B cell (primary cell): Measurements from ENCODE around the gene RER1. TPM values are rescaled to one million over a fixed set of nuclear protein-coding genes. Genes with fewer than 3 reads are reported as not detected.

Experiments used
- ATAC-seq: fragments of 200-7000 bp; cut with Tn5 transposase; one replicate; pipeline ENCODE4 v1.10.0; 2021; ENCODE audit warnings: low read depth, mild to moderate bottlenecking, moderate number of reproducible peaks, moderate library complexity
- CTCF ChIA-PET: fragments of 350-600 bp; sonication (Branson Sonifier 250); formaldehyde crosslinking; loops from one replicate; lab custom pipeline; 2021; ENCODE audit warnings: antibody characterized with exemption, inconsistent platforms; lab: Charles Lee
- POLR2A ChIA-PET: fragments of 350-600 bp; sonication (Branson Sonifier 250); formaldehyde crosslinking; loops from one replicate; lab custom pipeline; 2021; ENCODE audit warnings: antibody characterized with exemption; lab: Charles Lee
- DNase-seq: peaks from one replicate; pipeline ENCODE4 v3.0.0; 2013
- H2AFZ ChIP-seq: 2 replicates; pipeline ENCODE4 v1.6.1; 2012; ENCODE audit warnings: mild to moderate bottlenecking, low read depth, low read length; ENCODE audit not compliant: insufficient read depth, poor library complexity, severe bottlenecking
- H3K27ac ChIP-seq, 2 donors: 1 replicate in 1 of 2; 2 replicates in 1 of 2; pipeline ENCODE4 v1.5.1; 2012 to 2013; ENCODE audit warnings: low read length in 2 of 2, mild to moderate bottlenecking in 2 of 2, moderate library complexity in 1 of 2
- H3K27me3 ChIP-seq, 4 experiments: fragments of 200-600 bp in 1 of 4; sonication (generic) in 1 of 4; replicated peaks in 1 of 4; 1 replicate in 2 of 4; 2 replicates in 2 of 4; pipeline versions ENCODE4 v1.6.1 to v1.7.0; 2013 to 2016; ENCODE audit warnings: low read length in 3 of 4, mild to moderate bottlenecking in 2 of 4, mixed read lengths in 1 of 4, moderate library complexity in 1 of 4; ENCODE audit not compliant: insufficient read depth in 4 of 4, control insufficient read depth in 3 of 4; ENCODE audit errors: control extremely low read depth in 1 of 4
- H3K36me3 ChIP-seq, 2 experiments: replicated peaks in 1 of 2; 1 replicate in 1 of 2; 2 replicates in 1 of 2; pipeline versions ENCODE4 v1.6.1 to v1.7.1; 2013; ENCODE audit warnings: low read length in 1 of 2; ENCODE audit not compliant: insufficient read depth in 2 of 2, control insufficient read depth in 1 of 2; ENCODE audit errors: control extremely low read depth in 1 of 2, extremely low read depth in 1 of 2
- H3K4me1 ChIP-seq, 2 donors: fragments of 200-600 bp in 1 of 2; sonication (generic) in 1 of 2; 1 replicate in 1 of 2; 2 replicates in 1 of 2; pipeline versions ENCODE4 v1.5.1 to v1.6.1; 2013 to 2017; ENCODE audit warnings: low read length in 2 of 2; ENCODE audit not compliant: control insufficient read depth in 2 of 2, insufficient read depth in 2 of 2
- H3K4me2 ChIP-seq: replicated peaks from 2 replicates; pipeline ENCODE3; 2012; ENCODE audit warnings: mild to moderate bottlenecking, low read depth, low read length; ENCODE audit not compliant: poor library complexity, severe bottlenecking
- H3K4me3 ChIP-seq, 5 experiments: fragments of 200-600 bp in 1 of 5; sonication (generic) in 1 of 5; 1 replicate in 3 of 5; 2 replicates in 2 of 5; pipeline versions ENCODE4 v1.5.1 to v1.7.0; 2011 to 2016; ENCODE audit warnings: low read length in 4 of 5, mild to moderate bottlenecking in 4 of 5, low read depth in 2 of 5, control low read depth in 1 of 5, moderate library complexity in 1 of 5; ENCODE audit not compliant: insufficient read depth in 1 of 5; ENCODE audit errors: control extremely low read depth in 1 of 5, extremely low read depth in 1 of 5
- H3K79me2 ChIP-seq: fragments of 200-600 bp; sonication (generic); one replicate; pipeline ENCODE4 v1.6.0; 2016; ENCODE audit warnings: low read length; ENCODE audit not compliant: control insufficient read depth, insufficient read depth
- H3K9ac ChIP-seq: fragments of 200-600 bp; sonication (generic); 2 replicates; pipeline ENCODE4 v1.6.1; 2017; ENCODE audit warnings: mild to moderate bottlenecking, low read length, moderate library complexity
- H3K9me3 ChIP-seq, 3 donors: one replicate each; pipeline versions ENCODE4 v1.6.1 to v1.7.1; 2013; ENCODE audit warnings: low read length in 2 of 3; ENCODE audit not compliant: control insufficient read depth in 2 of 3, insufficient read depth in 1 of 3; ENCODE audit errors: control extremely low read depth in 1 of 3
- H4K20me1 ChIP-seq: 2 replicates; pipeline ENCODE4 v1.6.0; 2012; ENCODE audit warnings: mild to moderate bottlenecking, low read length; ENCODE audit not compliant: insufficient read depth, control insufficient read depth, poor library complexity, severe bottlenecking
- H3K27ac Mint-ChIP-seq: one replicate; pipeline ENCODE4 v1.8.0; 2021; ENCODE audit warnings: mixed read lengths
- H3K27me3 Mint-ChIP-seq: one replicate; pipeline ENCODE4 v1.8.0; 2021; ENCODE audit warnings: mixed read lengths
- H3K4me1 Mint-ChIP-seq: one replicate; pipeline ENCODE4 v1.8.0; 2021; ENCODE audit warnings: mixed read lengths
- H3K4me3 Mint-ChIP-seq: one replicate; pipeline ENCODE4 v1.8.0; 2021; ENCODE audit warnings: mixed read lengths
- H3K9me3 Mint-ChIP-seq: one replicate; pipeline ENCODE4 v1.8.0; 2022; ENCODE audit warnings: mixed read lengths; ENCODE audit not compliant: insufficient read depth
- CTCF ChIP-seq: fragments of 200-600 bp; IDR thresholded peaks from one replicate; pipeline ENCODE4 v1.8.0; 2022; ENCODE audit warnings: antibody characterized with exemption, mild to moderate bottlenecking
- EZH2 ChIP-seq: IDR thresholded peaks from 2 replicates; pipeline ENCODE4 v1.6.1; 2012; ENCODE audit warnings: borderline replicate concordance, low read depth, mild to moderate bottlenecking, moderate library complexity, low read length; ENCODE audit not compliant: insufficient read depth, poor library complexity, severe bottlenecking
- WGBS: methylation state at CpG from one replicate; pipeline ENCODE4 v1.1.5; 2013; ENCODE audit warnings: missing lambda C conversion rate; ENCODE audit not compliant: insufficient coverage; 5-methylcytosine and 5-hydroxymethylcytosine counted together
- intact Hi-C: fragments of 100-400 bp; cut with micrococcal nuclease; formaldehyde crosslinking; loops from one replicate; pipeline ENCODE4 v1.10.0; 2022
- polyA plus RNA-seq: library from polyadenylated mRNA; depleted of rRNA; stranded (reverse); fragments of >200 nt; gene quantifications from 2 replicates; pipeline ENCODE4 v1.2.3, GENCODE V29; 2012
- total RNA-seq, 2 donors: library from RNA; stranded (reverse); fragments of 120-200 nt in 1 of 2; gene quantifications; 1 replicate in 1 of 2; 2 replicates in 1 of 2; pipeline versions ENCODE4 v1.2.3 to v1.2.4, GENCODE V29; 2013 to 2022

The RER1 gene
- total and polyA plus RNA-seq, 2 donors (not counting 1 experiment from before 2014, with no cell fraction given), result 78.5 to 118 TPM

DNA sequence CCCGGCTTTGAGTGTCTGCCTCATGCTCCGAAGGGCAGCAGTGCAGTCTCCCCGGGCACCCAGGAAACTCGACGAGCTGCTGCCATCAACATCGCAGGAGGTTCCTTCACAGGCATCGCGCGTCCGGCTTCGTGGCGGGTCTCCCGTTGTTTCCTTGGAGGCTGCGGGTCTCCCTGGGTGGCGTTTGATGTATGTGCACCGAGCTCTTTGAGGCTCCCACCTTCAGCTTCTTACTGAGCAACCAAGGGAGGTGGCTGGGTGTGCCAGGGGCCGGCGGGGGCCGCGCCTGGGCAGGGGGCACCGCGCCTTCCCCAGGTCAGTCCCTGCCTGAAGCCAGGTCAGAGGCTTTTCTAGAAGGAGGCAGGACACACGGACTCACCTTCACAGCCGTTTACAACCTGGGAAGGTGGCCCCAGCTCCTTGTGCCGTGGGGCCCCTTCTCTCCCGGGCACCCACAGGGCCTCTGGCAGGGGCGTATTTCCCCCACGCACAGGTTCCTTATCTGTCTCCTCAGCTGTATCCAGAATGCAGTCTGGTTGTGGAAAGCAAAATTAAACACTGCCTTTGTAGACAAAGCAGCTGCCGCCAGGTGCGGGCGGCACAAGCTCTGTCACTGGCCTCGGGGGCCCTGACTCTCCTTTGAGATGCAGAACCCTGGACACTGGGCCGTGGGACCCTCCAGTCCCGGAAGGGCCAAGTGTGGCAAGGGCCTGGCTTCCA lies 42.5 kb downstream of the RER1 start:
- Histone ChIP-seq H3K4me3 (no peak overlapping the region), H3K9me3 (peaks cover 0 to 15% (median 8%) of the 10 kb centered on the region in 3 donors), H3K79me2 (no peaks in the 10 kb centered on the region), H3K4me2 (no peak overlapping the region), H3K4me1 (no peaks in the 10 kb centered on the region), H3K27ac (no peak overlapping the region), H3K9ac (no peak overlapping the region), H4K20me1 (no peaks in the 10 kb centered on the region), H2AFZ (no peak overlapping the region), H3K36me3 (no peaks in the 10 kb centered on the region), H3K27me3 (peaks cover 0 to 10% (median 0%) of the 10 kb centered on the region in 4 experiments)
- Mint-ChIP-seq H3K27ac (no peak overlapping the region), H3K4me1 (no peaks in the 10 kb centered on the region), H3K27me3 (no peaks in the 10 kb centered on the region), H3K9me3 (no peaks in the 10 kb centered on the region), H3K4me3 (no peak overlapping the region)
- DNase-seq (no peak), ATAC-seq (no peak)
- TF ChIP-seq CTCF (no peak), EZH2 (no peak)
- intact Hi-C loops, result no loop called here
- WGBS, result 65% methylated on average over 31 of the region's 34 CpGs
- CTCF ChIA-PET, result no interaction called here
- POLR2A ChIA-PET, result no interaction called here

GRCh38 chr1:2435091-2435490 lies 43.5 kb downstream of the RER1 start:
- Mint-ChIP-seq H3K27me3 (no peaks in the 10 kb centered on the region), H3K27ac (no peak overlapping the region), H3K9me3 (no peaks in the 10 kb centered on the region), H3K4me3 (no peak overlapping the region), H3K4me1 (no peaks in the 10 kb centered on the region)
- Histone ChIP-seq H3K9ac (no peak overlapping the region), H3K27me3 (peaks cover 0 to 8% (median 0%) of the 10 kb centered on the region in 4 experiments), H3K4me1 (no peaks in the 10 kb centered on the region), H3K9me3 (peaks cover 0 to 5% (median 2%) of the 10 kb centered on the region in 3 donors), H3K79me2 (no peaks in the 10 kb centered on the region), H3K4me2 (no peak overlapping the region), H4K20me1 (no peaks in the 10 kb centered on the region), H3K36me3 (no peaks in the 10 kb centered on the region), H3K27ac (no peak overlapping the region), H2AFZ (no peak overlapping the region), H3K4me3 (no peak overlapping the region)
- DNase-seq (no peak), ATAC-seq (no peak)
- TF ChIP-seq CTCF, result no peak
- TF ChIP-seq EZH2, result no peak
- intact Hi-C loops, result no loop called here
- ChIA-PET POLR2A (no interaction called here), CTCF (no interaction called here)
- 69% methylated on average over 8 of the region's 9 CpGs for WGBS
